Measurements from ENCODE around the gene ST8SIA3. TPM values are rescaled to one million over a fixed set of nuclear protein-coding genes. Genes with fewer than 3 reads are reported as not detected.

Gene ST8SIA3
- total and polyA plus RNA-seq, 9 of the 15 experiments (the other 6 are each of a cell fraction or from before 2014, with no cell fraction given): not detected

- ChIA-PET CTCF (ENCODE audit: low intra/inter-chr PET ratio) (no interaction called here), POLR2A (interaction anchor here (1.0 kb wide), 1 partner anchor 14 kb away, joined by 3 read pairs; no protein-coding TSS in a partner anchor)
- DNase-seq (ENCODE audit: extremely low read depth in 1 of 4, low spot score in 3 of 4) (peak in 1 of 4 experiments; percentile 2), FAIRE-seq (no peak), ATAC-seq (no peak)
- Histone ChIP-seq H3K9me1 (ENCODE audit: control insufficient read depth, insufficient read depth, low read length) (no peaks in the 10 kb centered on the region), H3K4me2 (ENCODE audit: insufficient read depth, low read length) (no peak overlapping the region), H3K27ac (ENCODE audit: extremely low read depth, low read depth, low read length) (no peak overlapping the region), H2AFZ (ENCODE audit: low read depth, low read length) (no peak overlapping the region), H3K9me3 (replicated peaks; ENCODE audit: control insufficient read depth, insufficient read depth, low read depth, low read length) (no peaks in the 10 kb centered on the region), H3K4me1 (replicated peaks in 1 of 2; ENCODE audit: control insufficient read depth in 2 of 2, insufficient read depth in 2 of 2, low read length in 2 of 2) (no peaks in the 10 kb centered on the region), H3K27me3 (ENCODE audit: control insufficient read depth in 2 of 2, insufficient read depth in 2 of 2, low read length in 2 of 2) (no peaks in the 10 kb centered on the region), H3K4me3 (no peak overlapping the region), H3K9ac (ENCODE audit: insufficient read depth in 1 of 2, low read depth in 2 of 2, low read length in 2 of 2) (no peak overlapping the region), H3K79me2 (ENCODE audit: control insufficient read depth, insufficient read depth, low read length) (no peaks in the 10 kb centered on the region), H3K36me3 (ENCODE audit: control insufficient read depth, insufficient read depth, low read length) (no peaks in the 10 kb centered on the region), H4K20me1 (replicated peaks; ENCODE audit: control insufficient read depth, insufficient read depth, low read length) (no peaks in the 10 kb centered on the region)
- no TSS peak for BruUV-seq (replicated peaks)
- intact Hi-C loops (cut with micrococcal nuclease): no loop called here
- in situ Hi-C loops (cut with MboI): no loop called here
- 0% methylated on average over 2 of the region's 2 CpGs for WGBS (ENCODE audit: insufficient coverage, low coverage, missing lambda C conversion rate)
- TF ChIP-seq BMI1 (IDR thresholded peaks at IDR 0.05; ENCODE audit: low read length): no peak
- no peak for TF ChIP-seq BACH1 (tag; IDR thresholded peaks at IDR 0.05)
- TF ChIP-seq, protein P1, sequence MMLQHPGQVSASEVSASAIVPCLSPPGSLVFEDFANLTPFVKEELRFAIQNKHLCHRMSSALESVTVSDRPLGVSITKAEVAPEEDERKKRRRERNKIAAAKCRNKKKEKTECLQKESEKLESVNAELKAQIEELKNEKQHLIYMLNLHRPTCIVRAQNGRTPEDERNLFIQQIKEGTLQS (IDR thresholded peaks at IDR 0.05): peak; percentile 79
- TF ChIP-seq, protein P1 (CRISPR knock-in tag; conservative IDR thresholded peaks at IDR 0.05): no peak
- TF ChIP-seq XRCC4 (IDR thresholded peaks at IDR 0.05; ENCODE audit: extremely low read depth, insufficient read depth, insufficient read length): no peak
- TF ChIP-seq RCOR1 (IDR thresholded peaks at IDR 0.05; ENCODE audit: borderline replicate concordance in 1 of 2, low read depth in 2 of 2, low read length in 2 of 2): no peak
- TF ChIP-seq TCF3 (CRISPR knock-in tag; IDR thresholded peaks at IDR 0.05): no peak
- no peak for TF ChIP-seq IRF2 (CRISPR knock-in tag; IDR thresholded peaks at IDR 0.05)
- TF ChIP-seq KLF10 (CRISPR knock-in tag; IDR thresholded peaks at IDR 0.05): no peak
- TF ChIP-seq, protein P2, sequence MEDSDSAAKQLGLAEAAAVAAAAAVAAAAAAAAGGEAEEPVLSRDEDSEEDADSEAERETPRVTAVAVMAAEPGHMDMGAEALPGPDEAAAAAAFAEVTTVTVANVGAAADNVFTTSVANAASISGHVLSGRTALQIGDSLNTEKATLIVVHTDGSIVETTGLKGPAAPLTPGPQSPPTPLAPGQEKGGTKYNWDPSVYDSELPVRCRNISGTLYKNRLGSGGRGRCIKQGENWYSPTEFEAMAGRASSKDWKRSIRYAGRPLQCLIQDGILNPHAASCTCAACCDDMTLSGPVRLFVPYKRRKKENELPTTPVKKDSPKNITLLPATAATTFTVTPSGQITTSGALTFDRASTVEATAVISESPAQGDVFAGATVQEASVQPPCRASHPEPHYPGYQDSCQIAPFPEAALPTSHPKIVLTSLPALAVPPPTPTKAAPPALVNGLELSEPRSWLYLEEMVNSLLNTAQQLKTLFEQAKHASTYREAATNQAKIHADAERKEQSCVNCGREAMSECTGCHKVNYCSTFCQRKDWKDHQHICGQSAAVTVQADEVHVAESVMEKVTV (CRISPR knock-in tag; IDR thresholded peaks at IDR 0.05): no peak
- TF ChIP-seq JUN (IDR thresholded peaks at IDR 0.05; ENCODE audit: borderline replicate concordance, low read depth, low read length): 0 out of 2 replicates have a peak, but pooled peaks have one; percentile 33
- no peak for TF ChIP-seq JUN (CRISPR knock-in tag; IDR thresholded peaks at IDR 0.05; ENCODE audit: borderline replicate concordance)
- no peak for TF ChIP-seq ZNF280B (CRISPR knock-in tag; IDR thresholded peaks at IDR 0.05)
- TF ChIP-seq PATZ1 (CRISPR knock-in tag; IDR thresholded peaks at IDR 0.05; ENCODE audit: borderline replicate concordance): no peak
- TF ChIP-seq HMGN3 (IDR thresholded peaks at IDR 0.05; ENCODE audit: borderline replicate concordance, extremely low read depth, insufficient read length, low read depth, low read length): no peak
- no peak for TF ChIP-seq ASH1L (IDR thresholded peaks at IDR 0.05; ENCODE audit: borderline replicate concordance, low read depth, partially characterized antibody)
- no peak for TF ChIP-seq ZBED1 (IDR thresholded peaks at IDR 0.05)
Measured at GRCh38 chr18:57397440-57398132, 45.2 kb downstream of the ST8SIA3 start.

Measured in K562 (cell line).